ENCODE data around the gene ZNF76. TPM values are rescaled to one million over a fixed set of nuclear protein-coding genes. Genes with fewer than 3 reads are reported as not detected.

The ZNF76 gene
- total and polyA plus RNA-seq, 5 experiments from 2014 or later = 22.1 to 96.8 (median 35.9) TPM

- peak overlapping the region; percentile 76 to 90 (median 84) for H3K4me3 Mint-ChIP-seq
- H3K36me3 Mint-ChIP-seq = peaks cover 0 to 60% (median 22%) of the 10 kb centered on the region in 3 donors
- H3K27me3 Mint-ChIP-seq = no peaks in the 10 kb centered on the region
- DNase-seq (no peak), ATAC-seq (no peak)
- H3K27ac Mint-ChIP-seq = peak overlapping the region; percentile 97 to 100 (median 99)
- POLR2A ChIA-PET = interaction anchor here (0.7 to 26.4 kb wide), 3 partner anchors 6 to 101 kb away, joined by 3 to 766 read pairs (median 766); partner anchors contain the start of gene DEF6
- H3K9me3 Mint-ChIP-seq = no peaks in the 10 kb centered on the region
- peaks cover 46 to 86% (median 83%) of the 10 kb centered on the region in 4 donors for H3K4me1 Mint-ChIP-seq
Observed at GRCh38 chr6:35309611-35310264, 50.2 kb downstream of the ZNF76 start.

GRCh38 chr6:35310265-35310831 is 50.8 kb downstream of the ZNF76 start:
- peaks cover 46 to 91% (median 88%) of the 10 kb centered on the region in 4 donors for H3K4me1 Mint-ChIP-seq
- H3K9me3 Mint-ChIP-seq = no peaks in the 10 kb centered on the region
- peaks cover 0 to 65% (median 24%) of the 10 kb centered on the region in 3 donors for H3K36me3 Mint-ChIP-seq
- ATAC-seq = peak; percentile 33 to 56
- no peaks in the 10 kb centered on the region for H3K27me3 Mint-ChIP-seq
- POLR2A ChIA-PET = interaction anchor here (0.7 to 26.4 kb wide), 3 partner anchors 7 to 100 kb away, joined by 3 to 766 read pairs (median 766); partner anchors contain the start of gene DEF6
- peak in 1 of 10 donors; percentile 17 for DNase-seq
- H3K27ac Mint-ChIP-seq = peak overlapping the region; percentile 97 to 100 (median 99)
- peak overlapping the region; percentile 76 to 90 (median 84) for H3K4me3 Mint-ChIP-seq

- H3K4me1 Mint-ChIP-seq = peaks cover 46 to 93% (median 90%) of the 10 kb centered on the region in 4 donors
- DNase-seq (peak in 7 of 10 donors; percentile 39 to 68 (median 60)), ATAC-seq (peak; percentile 79 to 92)
- POLR2A ChIA-PET = interaction anchor here (1.0 to 26.4 kb wide), 8 partner anchors 8 to 157 kb away, joined by 3 to 766 read pairs (median 5); partner anchors contain the start of genes DEF6 and RPL10A
- peak overlapping the region; percentile 76 to 90 (median 84) for H3K4me3 Mint-ChIP-seq
- H3K9me3 Mint-ChIP-seq = no peaks in the 10 kb centered on the region
- peak overlapping the region; percentile 97 to 100 (median 99) for H3K27ac Mint-ChIP-seq
- no peaks in the 10 kb centered on the region for H3K27me3 Mint-ChIP-seq
- H3K36me3 Mint-ChIP-seq = peaks cover under 1 to 70% (median 27%) of the 10 kb centered on the region in 3 donors
Observed at GRCh38 chr6:35311390-35312075, 52.0 kb downstream of the ZNF76 start.

GRCh38 chr6:35312076-35312800 is 52.7 kb downstream of the ZNF76 start:
- H3K4me3 Mint-ChIP-seq = peak overlapping the region; percentile 76 to 90 (median 84)
- peaks cover 5 to 70% (median 27%) of the 10 kb centered on the region in 3 donors for H3K36me3 Mint-ChIP-seq
- ATAC-seq (peak in 1 of 2 donors; percentile 3), DNase-seq (no peak)
- peaks cover 42 to 93% (median 89%) of the 10 kb centered on the region in 4 donors for H3K4me1 Mint-ChIP-seq
- POLR2A ChIA-PET = interaction anchor here (0.6 to 26.4 kb wide), 9 partner anchors 9 to 162 kb away, joined by 3 to 766 read pairs (median 4); partner anchors contain the start of genes DEF6 and RPL10A
- H3K27ac Mint-ChIP-seq = peak overlapping the region; percentile 97 to 100 (median 99)
- no peaks in the 10 kb centered on the region for H3K27me3 Mint-ChIP-seq
- H3K9me3 Mint-ChIP-seq = no peaks in the 10 kb centered on the region

GRCh38 chr6:35312807-35313206 is 53.3 kb downstream of the ZNF76 start:
- H3K9me3 Mint-ChIP-seq = no peaks in the 10 kb centered on the region
- H3K4me3 Mint-ChIP-seq = peak overlapping the region; percentile 65 to 90 (median 84)
- peaks cover 5 to 70% (median 27%) of the 10 kb centered on the region in 3 donors for H3K36me3 Mint-ChIP-seq
- peaks cover 42 to 93% (median 87%) of the 10 kb centered on the region in 4 donors for H3K4me1 Mint-ChIP-seq
- peak overlapping the region; percentile 97 to 100 (median 99) for H3K27ac Mint-ChIP-seq
- H3K27me3 Mint-ChIP-seq = no peaks in the 10 kb centered on the region
- no peak for ATAC-seq
- POLR2A ChIA-PET = interaction anchor here (0.6 to 26.4 kb wide), 5 partner anchors 8 to 161 kb away, joined by 3 to 766 read pairs (median 4); partner anchors contain the start of gene DEF6
- DNase-seq = no peak

GRCh38 chr6:35317483-35318195 is 58.1 kb downstream of the ZNF76 start:
- peaks cover 28 to 70% (median 56%) of the 10 kb centered on the region in 4 donors for H3K4me1 Mint-ChIP-seq
- ATAC-seq = no peak

GRCh38 chr6:35318196-35319171 is 58.9 kb downstream of the ZNF76 start:
- POLR2A ChIA-PET = interaction anchor here (1.0 to 26.4 kb wide), 2 partner anchors 15 to 54 kb away, joined by 3 to 766 read pairs; partner anchors contain the start of gene DEF6
- DNase-seq (no peak), ATAC-seq (no peak)
- H3K36me3 Mint-ChIP-seq = peaks cover 13 to 89% (median 46%) of the 10 kb centered on the region in 3 donors
- no peak overlapping the region for H3K4me3 Mint-ChIP-seq
- H3K27ac Mint-ChIP-seq = peak overlapping the region in 8 of 10 donors; percentile 43 to 79 (median 62)
- H3K9me3 Mint-ChIP-seq = no peaks in the 10 kb centered on the region
- H3K4me1 Mint-ChIP-seq = peaks cover 24 to 63% (median 51%) of the 10 kb centered on the region in 4 donors
- no peaks in the 10 kb centered on the region for H3K27me3 Mint-ChIP-seq

More at GRCh38 chr6:35317483-35318195, 58.1 kb downstream of the ZNF76 start:
- H3K27ac Mint-ChIP-seq = peak overlapping the region in 7 of 10 donors; percentile 59 to 100 (median 76)
- peaks cover 11 to 87% (median 46%) of the 10 kb centered on the region in 3 donors for H3K36me3 Mint-ChIP-seq
- POLR2A ChIA-PET = interaction anchor here (0.6 to 26.4 kb wide), 4 partner anchors 12 to 226 kb away, joined by 3 to 766 read pairs (median 4); partner anchors contain the start of gene DEF6
- no peak overlapping the region for H3K4me3 Mint-ChIP-seq
- no peaks in the 10 kb centered on the region for H3K27me3 Mint-ChIP-seq
- DNase-seq = no peak
- H3K9me3 Mint-ChIP-seq = no peaks in the 10 kb centered on the region

GRCh38 chr6:35319346-35320030 is 60.0 kb downstream of the ZNF76 start:
- H3K9me3 Mint-ChIP-seq = no peaks in the 10 kb centered on the region
- POLR2A ChIA-PET = interaction anchor here (26.4 kb wide), 1 partner anchor 16 kb away, joined by 766 read pairs; the partner anchor contains the start of gene DEF6
- H3K4me1 Mint-ChIP-seq = peaks cover 22 to 56% (median 42%) of the 10 kb centered on the region in 4 donors
- ATAC-seq (no peak), DNase-seq (no peak)
- no peaks in the 10 kb centered on the region for H3K27me3 Mint-ChIP-seq
- H3K4me3 Mint-ChIP-seq = no peak overlapping the region
- peaks cover 13 to 88% (median 45%) of the 10 kb centered on the region in 3 donors for H3K36me3 Mint-ChIP-seq
- H3K27ac Mint-ChIP-seq = peak overlapping the region in 5 of 10 donors; percentile 31 to 87 (median 49)

GRCh38 chr6:35320031-35320410 is 60.5 kb downstream of the ZNF76 start:
- peak overlapping the region in 7 of 10 donors; percentile 30 to 90 (median 53) for H3K27ac Mint-ChIP-seq
- peaks cover 13 to 88% (median 40%) of the 10 kb centered on the region in 3 donors for H3K36me3 Mint-ChIP-seq
- H3K27me3 Mint-ChIP-seq = no peaks in the 10 kb centered on the region

More at GRCh38 chr6:35320031-35320410, 60.5 kb downstream of the ZNF76 start:
- H3K4me3 Mint-ChIP-seq = no peak overlapping the region
- peaks cover 20 to 50% (median 37%) of the 10 kb centered on the region in 4 donors for H3K4me1 Mint-ChIP-seq
- H3K9me3 Mint-ChIP-seq = no peaks in the 10 kb centered on the region
- DNase-seq = no peak
- POLR2A ChIA-PET = interaction anchor here (26.4 kb wide), 1 partner anchor 16 kb away, joined by 766 read pairs; the partner anchor contains the start of gene DEF6
- no peak for ATAC-seq
